Measurements from ENCODE around the gene MYO19.
"Not testable (repeated sequence)": the region's sequence is repeated elsewhere in the genome, so short reads cannot be mapped to it uniquely, and the experiment has no call there.

The MYO19 gene

GRCh38 chr17:36498560-36499300 lies 35.9 kb downstream of the MYO19 start:
- no peak for DNase-seq

- no peak for DNase-seq
These were observed 36.5 kb downstream of the MYO19 start for GRCh38 chr17:36498155-36498554.

- DNase-seq, result no peak
These were observed 38.5 kb downstream of the MYO19 start for GRCh38 chr17:36496018-36496789.

GRCh38 chr17:36495076-36495578 lies 39.5 kb downstream of the MYO19 start:
- DNase-seq, result peak in 1 of 3 experiments; percentile 10

GRCh38 chr17:36494674-36495073 lies 40.0 kb downstream of the MYO19 start:
- DNase-seq, result no peak

GRCh38 chr17:36493956-36494355 lies 40.7 kb downstream of the MYO19 start:
- no peak for DNase-seq

GRCh38 chr17:36486204-36487194 lies 48.2 kb downstream of the MYO19 start, which contains the start of gene ZNHIT3:
Gene ZNHIT3, plus strand, starts transcription at chr17:36486681. Its CDS starts 19 bp downstream, at chr17:36486700.
- DNase-seq, result peak; percentile 93 to 97 (median 96)

GRCh38 chr17:36485805-36486203 lies 48.9 kb downstream of the MYO19 start:
- DNase-seq, result peak in 1 of 3 experiments; percentile 33

- DNase-seq, result no peak
These were observed 49.6 kb downstream of the MYO19 start for GRCh38 chr17:36485027-36485426.

GRCh38 chr17:36484021-36484420 lies 50.6 kb downstream of the MYO19 start:
- not testable (repeated sequence) for DNase-seq

- peak; percentile 66 to 89 (median 86) for DNase-seq
These were observed 51.8 kb downstream of the MYO19 start for GRCh38 chr17:36482611-36483504.

- no peak for DNase-seq
These were observed 52.8 kb downstream of the MYO19 start for GRCh38 chr17:36481829-36482228.

- peak in 1 of 3 experiments; percentile 19 for DNase-seq
These were observed 59.2 kb downstream of the MYO19 start for GRCh38 chr17:36475346-36475970.

GRCh38 chr17:36474571-36474970 lies 60.1 kb downstream of the MYO19 start:
- no peak for DNase-seq

- DNase-seq, result no peak
These were observed 64.2 kb downstream of the MYO19 start for GRCh38 chr17:36470499-36470898.

GRCh38 chr17:36469733-36470132 lies 64.9 kb downstream of the MYO19 start:
- no peak for DNase-seq

GRCh38 chr17:36468903-36469635 lies 65.6 kb downstream of the MYO19 start:
- peak; percentile 10 to 83 (median 36) for DNase-seq

- no peak for DNase-seq
These were observed 69.9 kb downstream of the MYO19 start for GRCh38 chr17:36464765-36465088.

GRCh38 chr17:36463916-36464764 lies 70.5 kb downstream of the MYO19 start:
- DNase-seq, result no peak
